Endodermal cell (in vitro differentiated cells): ENCODE measurements around the gene SUDS3. TPM values are rescaled to one million over a fixed set of nuclear protein-coding genes. Genes with fewer than 3 reads are reported as not detected.

Source experiments
- DNase-seq: peaks from one replicate; pipeline ENCODE4 v3.0.0-alpha.2; 2017
- H3K27ac ChIP-seq: 2 replicates; pipeline ENCODE4 v1.5.1; 2013; ENCODE audit warnings: mild to moderate bottlenecking, low read depth, low read length, moderate library complexity
- H3K27me3 ChIP-seq: 2 replicates; pipeline ENCODE4 v1.6.1; 2013; ENCODE audit warnings: mild to moderate bottlenecking, low read length, moderate library complexity; ENCODE audit not compliant: insufficient read depth, control insufficient read depth, poor library complexity, severe bottlenecking
- H3K36me3 ChIP-seq: 2 replicates; pipeline ENCODE4 v1.7.0; 2013; ENCODE audit warnings: mild to moderate bottlenecking, low read length, moderate library complexity; ENCODE audit not compliant: control insufficient read depth, insufficient read depth
- H3K4me1 ChIP-seq: one replicate; pipeline ENCODE4 v1.7.0; 2013; ENCODE audit warnings: low read length; ENCODE audit not compliant: control insufficient read depth, insufficient read depth
- H3K4me3 ChIP-seq: 2 replicates; pipeline ENCODE4 v1.5.1; 2013; ENCODE audit warnings: mild to moderate bottlenecking, low read length, moderate library complexity
- H3K9ac ChIP-seq: 2 replicates; pipeline ENCODE4 v1.6.1; 2013; ENCODE audit warnings: mild to moderate bottlenecking, low read length, moderate library complexity; ENCODE audit not compliant: poor library complexity, severe bottlenecking; ENCODE audit errors: extremely low read depth
- H3K9me3 ChIP-seq: 2 replicates; pipeline ENCODE4 v1.6.1; 2013; ENCODE audit warnings: mild to moderate bottlenecking, low read length, moderate library complexity; ENCODE audit not compliant: control insufficient read depth
- H3K27ac Mint-ChIP-seq: 2 replicates; pipeline ENCODE4 v1.8.0; 2020; ENCODE audit warnings: mixed read lengths
- H3K27me3 Mint-ChIP-seq: 2 replicates; pipeline ENCODE4 v1.8.0; 2021; ENCODE audit warnings: mild to moderate bottlenecking, mixed read lengths; ENCODE audit not compliant: insufficient read depth
- H3K36me3 Mint-ChIP-seq: 2 replicates; pipeline ENCODE4 v1.8.0; 2020; ENCODE audit warnings: low read depth, mixed read lengths
- H3K4me1 Mint-ChIP-seq: 2 replicates; pipeline ENCODE4 v1.8.0; 2020; ENCODE audit warnings: mixed read lengths
- H3K4me3 Mint-ChIP-seq: 2 replicates; pipeline ENCODE4 v1.8.0; 2020; ENCODE audit warnings: mild to moderate bottlenecking, moderate library complexity, mixed read lengths
- H3K9me3 Mint-ChIP-seq: 2 replicates; pipeline ENCODE4 v1.8.0; 2020; ENCODE audit warnings: mild to moderate bottlenecking, mixed read lengths
- CTCF ChIP-seq: fragments of 200-600 bp; sonication (generic); conservative IDR thresholded peaks from 2 replicates; pipeline ENCODE4 v1.5.0; 2021; ENCODE audit warnings: antibody characterized with exemption, mild to moderate bottlenecking
- WGBS, 2 experiments: methylation state at CpG; one replicate each; pipeline versions ENCODE4 v1.1.5 to v1.1.7; 2013; ENCODE audit warnings: missing lambda C conversion rate in 2 of 2, mixed read lengths in 1 of 2; ENCODE audit not compliant: insufficient coverage in 1 of 2, insufficient read length in 1 of 2; 5-methylcytosine and 5-hydroxymethylcytosine counted together
- total RNA-seq, 2 donors: library from RNA; stranded (reverse); fragmentation: NEBNext Ultra II Directional in 1 of 2; extraction: Animal tissue kit (Norgen Biotek cat#: 25700) in 1 of 2; gene quantifications; 2 replicates in 1 of 2; 3 replicates in 1 of 2; pipeline ENCODE4 v1.2.1, GENCODE V29; 2021

Gene SUDS3
- total RNA-seq, 2 donors from 2014 or later = 51.4 to 57.9 TPM

- no peaks in the 10 kb centered on the region for H3K4me1 ChIP-seq
- 71 to 94% methylated on average over 1 to 2 of the region's 2 CpGs for WGBS, 2 experiments
- no peak overlapping the region for H3K4me3 ChIP-seq
- peaks cover 73% of the 10 kb centered on the region for H3K36me3 ChIP-seq
- H3K27me3 ChIP-seq = no peaks in the 10 kb centered on the region
- no peak overlapping the region for H3K9ac ChIP-seq
- Mint-ChIP-seq H3K9me3 (no peaks in the 10 kb centered on the region), H3K27me3 (no peaks in the 10 kb centered on the region), H3K4me1 (no peaks in the 10 kb centered on the region), H3K36me3 (peaks cover 75% of the 10 kb centered on the region), H3K4me3 (no peak overlapping the region), H3K27ac (no peak overlapping the region)
- DNase-seq = no peak
- H3K9me3 ChIP-seq = no peaks in the 10 kb centered on the region
- no peak for TF ChIP-seq CTCF
- H3K27ac ChIP-seq = no peak overlapping the region
Measured at GRCh38 chr12:118398524-118398923, 22.2 kb downstream of the SUDS3 start.

- Histone ChIP-seq H3K27me3 (no peaks in the 10 kb centered on the region), H3K4me3 (no peak overlapping the region), H3K9me3 (no peaks in the 10 kb centered on the region), H3K4me1 (no peaks in the 10 kb centered on the region), H3K27ac (no peak overlapping the region), H3K9ac (no peak overlapping the region), H3K36me3 (peaks cover 74% of the 10 kb centered on the region)
- no peaks in the 10 kb centered on the region for H3K4me1 Mint-ChIP-seq
- no peaks in the 10 kb centered on the region for H3K27me3 Mint-ChIP-seq
- WGBS, 2 experiments = 96% methylated on average over 4 to 5 of the region's 5 CpGs
- peaks cover 76% of the 10 kb centered on the region for H3K36me3 Mint-ChIP-seq
- TF ChIP-seq CTCF = no peak
- H3K27ac Mint-ChIP-seq = no peak overlapping the region
- H3K4me3 Mint-ChIP-seq = no peak overlapping the region
- no peaks in the 10 kb centered on the region for H3K9me3 Mint-ChIP-seq
- no peak for DNase-seq
Measured at GRCh38 chr12:118398940-118399339, 22.6 kb downstream of the SUDS3 start.

GRCh38 chr12:118402251-118402650 lies 25.9 kb downstream of the SUDS3 start:
- H3K27ac ChIP-seq = no peak overlapping the region
- TF ChIP-seq CTCF = no peak
- no peaks in the 10 kb centered on the region for H3K4me1 ChIP-seq
- Mint-ChIP-seq H3K27ac (no peak overlapping the region), H3K9me3 (no peaks in the 10 kb centered on the region), H3K4me1 (no peaks in the 10 kb centered on the region), H3K4me3 (no peak overlapping the region), H3K27me3 (no peaks in the 10 kb centered on the region), H3K36me3 (peaks cover 71% of the 10 kb centered on the region)
- H3K36me3 ChIP-seq = peaks cover 81% of the 10 kb centered on the region
- DNase-seq = no peak
- no peaks in the 10 kb centered on the region for H3K9me3 ChIP-seq
- no peaks in the 10 kb centered on the region for H3K27me3 ChIP-seq
- WGBS, 2 experiments = 93 to 96% methylated on average over 4 to 6 of the region's 6 CpGs
- no peak overlapping the region for H3K9ac ChIP-seq
- no peak overlapping the region for H3K4me3 ChIP-seq
